Mesendoderm (in vitro differentiated cells): ENCODE results near the gene PIK3AP1.

ENCODE experiments used
- DNase-seq: peaks from one replicate; pipeline ENCODE4 v3.0.0; 2013
- H2AK5ac ChIP-seq: 2 replicates; pipeline ENCODE4 v1.6.1; 2013; ENCODE audit warnings: low read length, inconsistent platforms
- H2BK120ac ChIP-seq: 2 replicates; pipeline ENCODE4 v1.6.1; 2013; ENCODE audit warnings: low read depth, mild to moderate bottlenecking, low read length, moderate library complexity, mixed read lengths
- H2BK15ac ChIP-seq: replicated peaks from 2 replicates; pipeline ENCODE4 v1.6.1; 2013; ENCODE audit warnings: low read depth, mild to moderate bottlenecking, moderate library complexity
- H2BK5ac ChIP-seq: 2 replicates; pipeline ENCODE4 v1.6.1; 2013; ENCODE audit warnings: low read length, inconsistent platforms
- H3K18ac ChIP-seq: 2 replicates; pipeline ENCODE4 v1.6.1; 2013; ENCODE audit warnings: mild to moderate bottlenecking, low read length, mixed read lengths
- H3K23ac ChIP-seq: one replicate; pipeline ENCODE4 v1.6.1; 2013; ENCODE audit warnings: low read length
- H3K27ac ChIP-seq: 2 replicates; pipeline ENCODE4 v1.5.1; 2013; ENCODE audit warnings: low read depth, mild to moderate bottlenecking, inconsistent platforms, low read length, moderate library complexity
- H3K27me3 ChIP-seq: 2 replicates; pipeline ENCODE4 v1.6.1; 2013; ENCODE audit warnings: low read length, control low read depth, mild to moderate bottlenecking, inconsistent platforms; ENCODE audit not compliant: insufficient read depth, poor library complexity
- H3K36me3 ChIP-seq: 2 replicates; pipeline ENCODE4 v1.6.1; 2013; ENCODE audit warnings: low read length, inconsistent platforms; ENCODE audit not compliant: control insufficient read depth, insufficient read depth
- H3K4ac ChIP-seq: one replicate; pipeline ENCODE4 v1.6.1; 2013; ENCODE audit warnings: low read depth, mild to moderate bottlenecking, low read length, moderate library complexity
- H3K4me1 ChIP-seq: 2 replicates; pipeline ENCODE4 v1.6.1; 2013; ENCODE audit warnings: low read depth, low read length, inconsistent platforms; ENCODE audit not compliant: control insufficient read depth
- H3K4me2 ChIP-seq: 2 replicates; pipeline ENCODE4 v1.6.1; 2013; ENCODE audit warnings: low read length
- H3K4me3 ChIP-seq: 2 replicates; pipeline ENCODE4 v1.5.1; 2013; ENCODE audit warnings: mild to moderate bottlenecking, low read length
- H3K56ac ChIP-seq: one replicate; pipeline ENCODE4 v1.6.1; 2013; ENCODE audit warnings: low read length
- H3K79me1 ChIP-seq: 2 replicates; pipeline ENCODE4 v1.6.1; 2013; ENCODE audit warnings: low read length, inconsistent platforms
- H3K79me2 ChIP-seq: 2 replicates; pipeline ENCODE4 v1.6.1; 2013; ENCODE audit warnings: mild to moderate bottlenecking, low read length; ENCODE audit not compliant: control insufficient read depth, insufficient read depth
- H3K9ac ChIP-seq: 2 replicates; pipeline ENCODE4 v1.6.1; 2013; ENCODE audit warnings: low read length, inconsistent platforms
- H4K5ac ChIP-seq: one replicate; pipeline ENCODE4 v1.6.1; 2013; ENCODE audit warnings: low read length
- H4K8ac ChIP-seq: one replicate; pipeline ENCODE4 v1.6.1; 2013; ENCODE audit warnings: low read depth, mild to moderate bottlenecking, control low read depth, low read length, moderate library complexity
- WGBS: extraction: QIAGEN DNeasy Blood & Tissue Kit; methylation state at CpG from one replicate; pipeline ENCODE4 v1.1.7; 2013; ENCODE audit warnings: low lambda C conversion rate, missing lambda C conversion rate; ENCODE audit not compliant: insufficient coverage; ENCODE audit errors: extremely low coverage; 5-methylcytosine and 5-hydroxymethylcytosine counted together

PIK3AP1 gene

DNA sequence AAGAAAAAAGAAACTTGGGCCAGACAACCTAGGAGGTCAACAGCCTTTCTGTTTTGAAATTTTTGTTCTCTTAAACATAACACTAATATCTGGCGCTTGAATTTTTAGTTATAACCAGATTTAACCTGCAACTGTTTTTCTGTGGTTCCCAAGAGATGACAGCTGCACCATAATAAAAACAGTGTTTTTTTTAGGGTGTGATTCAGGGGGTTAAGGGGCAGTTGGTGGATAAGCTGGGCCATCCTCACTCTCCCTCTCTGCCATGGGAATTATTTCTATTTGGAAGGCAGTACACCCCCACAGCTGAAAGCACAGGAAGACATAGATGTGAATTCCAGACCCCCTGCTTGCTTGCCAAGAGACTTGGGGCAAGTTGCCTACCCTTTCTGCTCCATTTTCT lies 113.4 kb downstream of the PIK3AP1 start:
- Histone ChIP-seq H3K4me3 (no peak overlapping the region), H4K8ac (no peak overlapping the region), H3K36me3 (no peaks in the 10 kb centered on the region), H2BK120ac (no peak overlapping the region), H2AK5ac (no peak overlapping the region), H4K5ac (no peak overlapping the region), H3K4me2 (no peak overlapping the region), H3K79me2 (no peaks in the 10 kb centered on the region), H3K23ac (no peak overlapping the region), H3K4me1 (peaks cover 5% of the 10 kb centered on the region), H3K27me3 (no peaks in the 10 kb centered on the region), H3K79me1 (no peaks in the 10 kb centered on the region), H3K4ac (no peak overlapping the region), H3K56ac (no peak overlapping the region), H3K18ac (no peak overlapping the region), H2BK15ac (no peak overlapping the region), H3K27ac (no peak overlapping the region), H3K9ac (no peak overlapping the region), H2BK5ac (no peak overlapping the region)
- no CpG with 5 or more reads among the region's 1 CpG for WGBS
- peak; percentile 30 for DNase-seq

DNA sequence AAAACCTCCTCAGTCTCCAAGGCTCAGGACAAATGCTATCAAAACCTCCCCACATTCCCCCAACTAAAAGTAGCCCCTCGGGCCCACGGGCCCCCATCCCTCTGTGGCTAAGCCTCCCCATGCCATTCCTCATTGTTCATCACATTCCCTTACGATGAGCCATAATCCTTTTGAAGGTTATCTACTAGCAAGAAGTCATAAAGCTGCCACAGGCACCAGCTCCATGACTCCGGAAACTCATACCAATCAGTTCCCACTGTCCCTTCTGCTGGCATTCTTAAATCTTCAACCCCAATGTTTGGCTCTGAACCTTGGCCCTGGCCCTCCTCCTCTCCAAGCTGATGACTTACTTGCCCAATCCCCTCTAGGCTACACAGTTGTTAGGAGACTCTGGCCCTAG lies 114.1 kb downstream of the PIK3AP1 start:
- Histone ChIP-seq H3K56ac (no peak overlapping the region), H3K23ac (no peak overlapping the region), H3K4me3 (no peak overlapping the region)

DNA sequence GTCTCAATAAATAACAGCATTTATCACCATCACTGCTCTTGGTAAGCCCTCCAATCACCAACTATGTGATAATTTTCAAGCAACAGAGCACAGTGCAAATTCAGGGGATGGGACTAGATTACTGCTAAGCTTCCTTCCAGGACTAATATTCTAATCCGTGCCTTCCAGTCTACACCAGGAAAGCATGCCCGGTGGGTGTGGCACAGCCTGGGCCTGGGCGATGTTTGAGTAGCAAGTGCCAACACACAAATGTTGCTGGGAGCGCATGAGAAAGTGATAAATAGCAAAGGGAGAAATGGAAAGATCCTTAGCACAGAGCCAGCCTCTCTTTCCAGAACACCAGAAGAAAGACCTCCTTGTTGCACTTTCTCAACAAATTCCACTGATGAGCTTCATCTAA lies 120.0 kb downstream of the PIK3AP1 start:
- no peak overlapping the region for H3K4me2 ChIP-seq
- H4K5ac ChIP-seq = no peak overlapping the region
- H2BK15ac ChIP-seq = no peak overlapping the region
- H3K56ac ChIP-seq = no peak overlapping the region
- H2BK120ac ChIP-seq = no peak overlapping the region
- WGBS = no CpG with 5 or more reads among the region's 4 CpGs
- H3K79me2 ChIP-seq = no peaks in the 10 kb centered on the region
- no peak overlapping the region for H3K9ac ChIP-seq
- H3K79me1 ChIP-seq = no peaks in the 10 kb centered on the region
- H3K18ac ChIP-seq = no peak overlapping the region
- no peaks in the 10 kb centered on the region for H3K4me1 ChIP-seq
- no peak overlapping the region for H2BK5ac ChIP-seq
- H4K8ac ChIP-seq = no peak overlapping the region
- H2AK5ac ChIP-seq = no peak overlapping the region
- no peak overlapping the region for H3K23ac ChIP-seq
- H3K27ac ChIP-seq = no peak overlapping the region
- no peak for DNase-seq
- H3K4ac ChIP-seq = no peak overlapping the region
- no peaks in the 10 kb centered on the region for H3K27me3 ChIP-seq
- H3K36me3 ChIP-seq = no peaks in the 10 kb centered on the region
- no peak overlapping the region for H3K4me3 ChIP-seq

More for the DNA sequence above, 114.1 kb downstream of the PIK3AP1 start:
- DNase-seq = peak; percentile 68
- Histone ChIP-seq H3K4me1 (peaks cover 5% of the 10 kb centered on the region), H3K18ac (no peak overlapping the region), H4K5ac (no peak overlapping the region), H2BK5ac (no peak overlapping the region), H3K36me3 (no peaks in the 10 kb centered on the region), H3K4ac (no peak overlapping the region), H3K79me1 (no peaks in the 10 kb centered on the region), H2AK5ac (no peak overlapping the region), H3K27ac (no peak overlapping the region), H2BK120ac (no peak overlapping the region), H3K4me2 (no peak overlapping the region), H3K27me3 (no peaks in the 10 kb centered on the region), H2BK15ac (no peak overlapping the region), H3K79me2 (no peaks in the 10 kb centered on the region), H3K9ac (no peak overlapping the region), H4K8ac (no peak overlapping the region)
- no CpG with 5 or more reads among the region's 4 CpGs for WGBS

DNA sequence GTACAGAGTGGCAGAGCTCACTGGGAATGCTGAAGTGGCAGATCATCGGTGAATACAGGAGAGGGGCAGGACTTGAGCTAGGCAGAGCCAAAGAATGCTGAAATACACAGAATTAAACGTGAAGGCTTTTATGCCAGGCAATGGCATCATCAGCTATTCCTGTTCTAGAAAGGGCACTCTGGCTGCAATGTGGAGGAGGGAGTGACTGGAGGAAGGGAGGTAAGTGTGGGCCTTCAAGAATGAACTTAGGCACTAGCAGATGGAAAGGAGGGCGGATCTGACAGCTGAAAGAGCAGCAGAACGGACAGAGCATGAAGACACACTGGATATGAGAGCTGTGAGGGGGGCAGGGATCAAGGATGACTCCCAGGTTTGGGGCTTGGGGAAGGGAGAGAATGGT lies 121.5 kb downstream of the PIK3AP1 start:
- no peaks in the 10 kb centered on the region for H3K79me1 ChIP-seq
- no peak overlapping the region for H3K18ac ChIP-seq
- DNase-seq = no peak
- no peaks in the 10 kb centered on the region for H3K36me3 ChIP-seq
- H3K23ac ChIP-seq = no peak overlapping the region
- H2BK5ac ChIP-seq = no peak overlapping the region
- H2BK120ac ChIP-seq = no peak overlapping the region
- H3K4me1 ChIP-seq = no peaks in the 10 kb centered on the region
- no peaks in the 10 kb centered on the region for H3K27me3 ChIP-seq
- H3K79me2 ChIP-seq = no peaks in the 10 kb centered on the region
- H3K4me3 ChIP-seq = no peak overlapping the region
- no peak overlapping the region for H3K27ac ChIP-seq
- no peak overlapping the region for H3K4me2 ChIP-seq
- H2BK15ac ChIP-seq = no peak overlapping the region
- H4K8ac ChIP-seq = no peak overlapping the region
- H3K9ac ChIP-seq = no peak overlapping the region
- no peak overlapping the region for H4K5ac ChIP-seq
- no peak overlapping the region for H3K56ac ChIP-seq
- no peak overlapping the region for H3K4ac ChIP-seq
- no peak overlapping the region for H2AK5ac ChIP-seq
- no CpG with 5 or more reads among the region's 4 CpGs for WGBS

DNA sequence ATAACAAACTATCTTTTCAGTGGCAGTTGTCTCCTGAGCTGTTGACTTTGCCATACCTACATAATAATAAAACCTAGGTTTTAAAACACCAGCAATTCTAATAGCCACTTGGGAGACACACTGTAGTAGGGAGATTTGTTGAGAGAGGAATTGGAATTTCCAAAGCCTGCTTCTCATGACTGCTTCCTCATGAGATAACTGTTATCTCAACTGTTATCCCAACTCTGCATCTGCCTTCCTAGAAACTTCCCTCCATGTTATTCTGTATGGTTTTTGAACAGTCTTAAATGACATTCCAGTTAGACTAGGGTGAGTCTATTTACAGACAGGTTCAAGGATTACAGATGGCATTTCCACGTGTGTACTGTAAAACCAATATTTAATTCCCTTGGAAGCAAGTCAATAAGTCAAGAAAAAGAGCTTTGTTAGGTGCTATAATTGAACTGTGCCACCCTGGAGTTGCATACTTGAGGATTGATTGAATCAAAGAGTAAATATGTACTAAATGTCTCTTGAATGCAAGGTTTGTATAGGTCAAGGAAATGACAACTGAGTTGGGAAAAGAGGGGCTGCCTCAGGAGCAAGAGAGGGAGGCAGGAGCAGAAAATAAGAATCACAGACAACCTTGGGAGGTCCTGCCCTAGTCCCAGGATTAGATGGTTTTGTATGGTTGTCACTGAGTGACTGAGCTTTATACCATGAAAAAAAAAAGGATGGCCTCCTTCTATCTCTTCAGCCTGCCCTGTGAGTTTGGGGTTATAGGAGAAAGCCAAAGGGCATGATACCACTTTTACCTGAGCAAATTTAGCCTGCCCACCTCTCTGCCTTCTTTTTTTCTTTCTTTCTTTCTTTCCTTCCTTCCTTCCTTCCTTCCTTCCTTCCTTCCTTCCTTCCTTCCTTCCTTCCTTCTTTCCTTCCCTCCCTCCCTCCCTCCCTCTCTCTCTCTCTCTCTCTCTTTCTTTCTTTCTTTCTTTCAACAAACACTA lies 123.6 kb downstream of the PIK3AP1 start:
- H4K5ac ChIP-seq = no peak overlapping the region
- no peaks in the 10 kb centered on the region for H3K79me1 ChIP-seq
- no peak overlapping the region for H2AK5ac ChIP-seq
- DNase-seq = no peak
- H2BK5ac ChIP-seq = no peak overlapping the region
- H2BK15ac ChIP-seq = no peak overlapping the region
- H3K27ac ChIP-seq = no peak overlapping the region
- no peak overlapping the region for H3K4ac ChIP-seq
- no peaks in the 10 kb centered on the region for H3K79me2 ChIP-seq
- WGBS = no CpG with 5 or more reads among the region's 1 CpG
- H3K4me3 ChIP-seq = no peak overlapping the region
- H3K56ac ChIP-seq = no peak overlapping the region
- H3K27me3 ChIP-seq = no peaks in the 10 kb centered on the region
- no peak overlapping the region for H3K18ac ChIP-seq
- H3K4me2 ChIP-seq = no peak overlapping the region
- H2BK120ac ChIP-seq = no peak overlapping the region
- H3K9ac ChIP-seq = no peak overlapping the region
- H4K8ac ChIP-seq = no peak overlapping the region
- H3K4me1 ChIP-seq = no peaks in the 10 kb centered on the region
- H3K23ac ChIP-seq = no peak overlapping the region
- no peaks in the 10 kb centered on the region for H3K36me3 ChIP-seq
